ENCODE data around the gene PLXNA1.

GRCh38 chr3:127000761-127001160, 17.8 kb downstream of the PLXNA1 start:
- no peak for TF ChIP-seq CTCF (IDR thresholded peaks at IDR 0.05; ENCODE audit: insufficient read depth, low read depth, low read length)
- no peak for TF ChIP-seq EZH2 (IDR thresholded peaks at IDR 0.05; ENCODE audit: insufficient read depth, low read length)

Data from astrocyte (in vitro differentiated cells and primary cell).